Fibroblast of skin of right quadriceps (primary cell): Measurements from ENCODE around the gene SH2D6.

Source experiments
- DNase-seq: peaks from one replicate; pipeline ENCODE4 v3.0.0-alpha.2; 2013

Gene SH2D6

DNA sequence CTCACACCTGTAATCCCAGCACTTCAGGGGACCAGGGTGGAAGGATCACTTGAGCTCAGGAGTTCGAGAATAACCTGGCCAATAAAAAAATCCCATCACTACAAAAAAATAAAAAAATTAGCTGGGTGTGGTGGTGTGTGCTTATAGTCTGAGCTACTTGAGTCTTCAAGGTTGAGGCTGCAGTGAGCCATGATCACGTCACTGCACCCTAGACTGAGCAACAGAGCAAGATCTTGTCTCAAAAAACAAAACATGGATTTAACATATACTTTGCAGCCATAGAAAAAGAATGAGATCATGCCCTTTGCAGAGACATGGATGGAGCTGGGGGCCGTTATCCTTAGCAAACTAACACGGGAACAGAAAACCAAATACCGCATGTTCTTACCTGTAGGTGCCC lies 22.2 kb downstream of the SH2D6 start:
- DNase-seq = no peak

DNA sequence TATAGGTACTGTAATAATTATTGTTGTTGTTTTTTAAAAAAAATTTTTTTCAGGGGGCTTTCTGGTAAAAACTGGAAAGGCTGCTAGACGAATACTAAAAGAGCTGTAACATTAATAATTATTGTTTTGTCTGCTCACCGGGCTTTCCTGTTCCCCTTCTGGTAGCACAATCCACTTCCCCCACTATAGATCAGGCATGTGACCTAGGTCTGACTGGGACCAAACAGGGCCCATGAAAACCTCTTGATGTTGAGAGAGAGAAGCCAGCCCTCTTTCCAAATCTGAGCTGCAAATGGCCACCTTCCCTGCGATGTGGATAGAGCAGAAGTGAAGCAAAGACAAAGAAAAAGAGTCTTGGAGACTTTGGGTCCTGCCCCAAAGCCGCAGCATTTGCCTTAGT lies 23.4 kb downstream of the SH2D6 start:
- no peak for DNase-seq

DNA sequence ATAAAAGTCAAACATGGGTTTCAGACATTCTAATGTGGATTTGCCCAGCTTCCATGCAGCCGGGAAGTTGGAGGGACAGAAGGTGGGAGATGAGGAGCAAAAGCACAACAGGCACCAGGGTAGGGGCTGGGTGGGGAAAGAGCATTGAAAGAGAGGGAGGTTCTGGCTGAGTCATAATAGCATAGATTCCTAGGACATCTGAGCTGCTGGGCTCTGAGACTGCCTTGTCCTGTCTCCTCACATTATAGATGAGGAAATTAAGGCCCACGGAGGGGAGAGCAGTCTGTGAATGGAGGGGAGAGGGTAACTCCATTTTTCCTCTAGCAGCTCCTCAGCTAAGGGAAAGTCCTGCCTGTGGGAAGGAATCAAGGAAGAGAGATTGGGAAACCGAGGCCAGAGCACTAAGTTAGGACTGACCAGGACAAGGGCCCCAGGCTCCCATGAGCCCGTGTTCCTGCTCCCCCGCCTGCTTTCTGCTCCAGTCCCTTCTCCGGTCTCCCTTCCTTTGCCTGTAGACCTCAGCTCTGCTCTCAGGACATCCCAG lies 26.2 kb downstream of the SH2D6 start:
- peak; percentile 60 for DNase-seq

DNA sequence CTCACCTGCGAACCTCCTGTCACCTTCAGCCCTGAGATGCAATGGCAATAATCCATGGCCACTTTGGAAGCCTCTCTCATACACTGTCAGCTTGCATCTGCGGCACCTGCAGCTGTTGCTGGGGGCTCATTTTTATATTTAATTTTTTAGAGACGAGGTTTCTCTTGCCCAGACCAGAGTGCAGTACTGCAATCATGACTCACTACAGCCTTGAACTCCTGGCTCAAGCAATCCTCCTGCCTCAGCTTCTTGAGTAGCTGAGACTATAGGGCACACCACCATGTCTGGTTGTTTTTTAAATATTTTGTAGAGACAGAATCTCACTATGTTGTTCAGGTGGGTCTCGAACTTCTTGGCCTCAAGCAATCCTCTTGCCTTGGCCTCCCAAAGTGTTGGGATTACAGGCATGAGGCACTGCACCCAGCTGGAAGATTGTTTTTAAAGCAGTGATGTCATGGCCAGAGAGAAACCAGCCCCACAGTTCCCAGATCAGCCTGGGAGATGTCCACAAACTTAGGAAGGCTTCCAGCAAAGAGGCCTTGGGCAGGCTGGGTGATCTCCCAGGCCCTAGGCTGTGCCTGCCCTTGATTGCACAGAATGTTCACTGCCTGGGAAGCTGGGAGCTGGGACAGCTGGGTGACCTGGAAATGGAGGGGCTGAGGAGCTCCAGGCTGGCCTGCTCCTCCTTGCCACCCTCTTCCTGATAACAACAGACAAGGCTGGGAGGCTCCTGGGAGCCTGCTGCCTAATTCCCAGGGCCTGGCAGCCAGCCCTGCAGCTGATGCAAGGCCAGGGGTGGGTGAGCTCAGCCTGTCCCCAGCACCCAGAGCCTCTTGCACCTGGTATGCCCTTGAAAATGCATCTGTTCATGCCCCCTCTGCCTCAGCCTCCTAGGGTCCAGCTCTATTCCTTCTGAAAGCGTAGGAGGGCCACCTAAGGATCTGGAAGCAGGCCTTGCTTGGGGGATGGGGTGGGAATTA lies 27.1 kb downstream of the SH2D6 start:
- peak; percentile 86 for DNase-seq

DNA sequence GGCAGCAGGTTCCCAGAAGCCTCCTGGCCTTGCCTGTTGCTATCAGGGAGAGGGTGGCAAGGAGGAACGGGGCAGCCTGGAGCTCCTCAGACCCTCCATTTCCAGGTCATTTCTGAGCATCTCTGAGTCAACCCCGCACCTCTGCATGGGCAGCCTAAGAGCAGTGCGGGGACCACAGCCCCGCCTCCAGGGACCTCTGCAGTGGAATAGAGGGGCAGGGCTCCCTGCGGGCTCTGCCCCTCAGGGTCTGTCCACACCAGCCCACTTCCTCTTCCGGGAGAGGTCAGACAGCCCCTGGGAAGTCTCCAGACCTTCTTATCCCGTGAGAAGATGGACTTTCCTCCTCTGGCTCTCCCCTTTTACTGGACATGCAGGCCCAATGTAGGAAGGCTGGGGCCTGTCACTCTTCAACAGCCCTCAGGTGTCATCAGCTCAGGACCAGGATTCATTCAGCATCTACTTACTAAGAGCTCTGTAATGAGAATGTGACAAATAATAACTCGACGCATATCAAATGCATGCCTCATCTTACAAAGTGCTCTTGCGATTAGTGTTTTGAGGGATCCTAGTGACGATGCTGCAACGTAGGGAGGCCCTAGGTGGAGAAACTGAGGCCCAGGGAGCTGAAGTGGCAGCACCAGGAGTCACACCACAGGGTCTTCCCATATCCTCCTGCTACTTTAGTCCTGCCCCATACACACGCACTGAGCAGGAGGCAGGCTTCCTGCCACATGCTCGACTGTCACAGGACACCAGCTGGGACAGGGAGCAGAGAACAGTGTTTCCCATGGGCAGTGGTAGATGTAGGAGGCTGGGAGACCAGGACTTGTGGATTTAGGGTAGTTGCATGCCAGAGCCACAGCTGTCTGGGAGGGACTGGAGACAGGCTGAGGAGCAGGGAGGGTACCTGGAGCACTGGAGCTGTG lies 28.0 kb downstream of the SH2D6 start:
- DNase-seq = no peak

DNA sequence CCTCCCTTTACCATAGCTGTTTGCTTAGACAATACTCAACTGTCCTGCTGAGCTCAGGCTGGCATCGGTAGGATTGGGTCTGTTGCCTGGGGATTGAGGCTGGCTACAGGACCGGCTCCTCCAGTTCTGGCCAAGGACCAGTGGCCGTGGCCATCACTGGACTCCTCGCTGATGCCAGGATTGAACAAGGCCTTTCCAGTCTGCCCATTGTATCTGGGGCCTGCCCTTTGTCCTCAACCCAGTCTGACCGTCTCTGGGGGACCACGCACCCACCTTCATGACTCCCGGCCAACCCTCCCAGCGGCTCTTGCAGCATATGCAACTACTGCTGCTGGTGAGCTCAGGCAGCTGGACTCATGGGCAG lies 28.7 kb downstream of the SH2D6 start:
- DNase-seq = no peak

DNA sequence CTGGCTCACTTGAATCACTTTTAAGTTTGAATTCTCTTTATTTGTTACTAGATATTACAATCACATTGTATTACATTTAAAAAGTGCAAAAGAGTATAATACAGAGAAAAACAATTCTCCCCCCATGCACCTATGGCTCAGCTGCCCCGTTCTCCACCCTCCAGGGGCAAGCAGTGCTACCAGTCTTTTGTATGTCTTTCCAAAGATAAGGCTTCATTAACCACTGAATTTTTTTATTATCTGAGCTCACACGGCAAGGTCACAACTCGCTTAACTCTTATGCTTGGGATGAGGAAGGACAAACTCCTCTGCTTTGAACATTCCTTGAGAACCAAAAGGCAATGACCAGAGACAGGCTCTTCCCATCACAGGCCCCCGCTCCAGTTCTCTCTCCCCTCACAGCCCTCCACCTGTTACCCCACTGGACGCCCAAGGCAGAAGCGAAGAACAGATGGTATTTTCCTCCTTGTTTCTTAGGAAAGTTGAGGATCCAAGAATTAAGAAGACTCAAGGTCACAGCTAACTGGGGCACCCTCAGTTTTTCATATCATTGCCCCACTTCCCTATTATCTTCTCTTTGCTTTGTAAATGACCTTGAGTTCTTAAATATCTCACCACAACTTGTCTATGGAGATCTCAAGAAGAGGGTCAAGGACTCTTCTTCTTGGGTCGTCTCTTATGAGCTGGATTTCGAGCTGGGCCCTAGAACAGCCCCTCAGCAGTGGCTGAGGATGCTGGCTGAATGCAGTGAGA lies 30.1 kb downstream of the SH2D6 start:
- no peak for DNase-seq

DNA sequence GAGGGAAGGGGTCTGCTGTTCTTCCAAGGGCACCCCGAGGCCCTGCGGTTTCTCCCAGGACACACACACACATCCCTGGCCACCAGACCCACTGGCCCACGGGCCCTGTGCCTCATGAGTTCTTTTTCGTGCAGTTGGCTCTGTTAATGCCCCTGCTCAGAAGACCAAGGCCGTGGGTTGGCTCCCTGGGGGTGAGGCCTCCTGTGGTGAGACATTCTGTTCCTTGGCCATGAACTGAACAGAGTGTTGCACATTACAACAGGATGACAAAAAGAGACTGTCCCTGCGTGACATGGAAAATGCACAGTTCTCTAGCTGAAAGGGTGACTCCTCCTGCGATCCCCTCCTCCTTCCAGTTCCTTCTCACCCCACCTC lies 30.7 kb downstream of the SH2D6 start:
- DNase-seq = no peak

DNA sequence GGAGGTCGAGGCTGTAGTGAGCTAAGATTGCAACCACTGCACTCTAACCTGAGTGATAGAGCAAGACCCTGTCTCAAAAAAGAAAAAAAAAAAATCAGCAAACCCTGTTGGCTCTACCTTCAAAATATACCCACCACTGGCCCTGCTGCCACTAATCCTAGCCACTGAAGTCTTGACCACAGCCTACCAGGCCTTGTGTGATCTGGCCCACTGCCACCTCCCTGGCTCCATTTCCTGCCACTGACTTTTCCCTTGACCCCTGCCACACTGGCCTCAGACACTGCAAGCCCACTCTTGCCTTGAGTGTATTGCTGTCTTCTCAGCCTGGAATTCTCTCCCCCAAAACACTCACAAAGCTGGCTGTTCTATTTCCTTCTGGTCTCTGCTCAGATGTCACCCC lies 33.7 kb downstream of the SH2D6 start:
- DNase-seq = no peak

DNA sequence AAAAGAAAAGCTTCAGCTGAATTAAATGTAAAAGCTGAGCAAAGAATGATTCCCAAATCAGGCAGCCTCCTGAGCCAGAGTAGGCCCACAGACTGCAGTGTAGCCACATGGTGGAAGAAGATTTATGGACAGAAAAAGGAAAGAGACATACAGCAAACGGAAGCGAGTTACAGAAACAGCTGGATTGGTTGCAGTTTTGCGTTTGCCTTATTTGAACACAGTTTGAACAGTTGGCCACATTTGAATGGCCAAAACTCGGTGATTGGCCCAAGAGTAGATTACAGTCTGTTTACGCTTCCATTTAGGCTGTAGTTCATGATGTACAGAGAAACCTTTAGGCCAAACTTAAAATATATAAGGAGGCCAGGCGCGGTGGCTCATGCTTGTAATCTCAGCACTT lies 35.1 kb downstream of the SH2D6 start:
- DNase-seq = no peak

DNA sequence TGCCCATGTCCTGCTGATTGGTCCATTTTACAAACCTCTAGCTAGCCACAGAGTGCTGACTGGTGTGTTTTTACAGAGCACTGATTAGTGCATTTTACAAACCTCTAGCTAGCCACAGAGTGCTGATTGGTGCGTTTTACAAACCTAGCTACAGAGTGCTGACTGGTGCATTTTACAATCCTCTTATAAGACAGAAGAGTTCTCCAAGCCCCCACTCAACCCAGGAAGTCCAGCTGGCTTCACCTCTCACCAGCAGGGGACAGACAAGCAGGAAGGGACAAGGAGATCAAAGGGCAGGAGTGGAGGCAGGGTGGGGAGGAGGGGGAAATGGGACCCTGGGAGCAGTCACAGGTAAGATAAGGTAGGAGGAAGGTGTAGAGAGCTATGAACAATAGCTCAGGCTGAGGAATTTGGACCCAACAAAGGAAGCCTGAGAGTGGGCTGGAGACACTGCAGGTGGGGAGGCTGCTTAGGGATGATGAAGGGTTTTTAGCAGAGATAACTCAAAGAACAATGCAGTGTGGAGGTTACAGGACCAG lies 37.1 kb downstream of the SH2D6 start:
- no peak for DNase-seq

DNA sequence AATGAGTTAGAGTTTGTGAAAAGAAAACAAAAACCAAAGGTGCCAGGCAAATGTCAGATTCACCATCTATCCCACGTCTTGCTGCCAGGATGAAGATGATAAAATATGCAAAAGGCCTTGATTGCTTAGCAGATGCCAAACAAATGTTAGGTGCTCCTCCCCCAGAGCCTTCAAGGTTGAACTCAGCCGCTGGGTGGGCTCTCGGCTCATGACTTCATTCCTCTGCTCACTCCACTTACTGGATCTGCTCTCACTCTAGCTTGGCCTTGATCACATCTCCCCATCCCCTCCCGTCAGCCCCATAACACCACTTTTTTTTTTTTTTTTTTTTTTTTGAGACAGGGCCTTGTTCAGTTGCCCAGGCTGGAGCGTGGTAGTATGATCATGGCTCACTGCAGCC lies 38.5 kb downstream of the SH2D6 start:
- no peak for DNase-seq

DNA sequence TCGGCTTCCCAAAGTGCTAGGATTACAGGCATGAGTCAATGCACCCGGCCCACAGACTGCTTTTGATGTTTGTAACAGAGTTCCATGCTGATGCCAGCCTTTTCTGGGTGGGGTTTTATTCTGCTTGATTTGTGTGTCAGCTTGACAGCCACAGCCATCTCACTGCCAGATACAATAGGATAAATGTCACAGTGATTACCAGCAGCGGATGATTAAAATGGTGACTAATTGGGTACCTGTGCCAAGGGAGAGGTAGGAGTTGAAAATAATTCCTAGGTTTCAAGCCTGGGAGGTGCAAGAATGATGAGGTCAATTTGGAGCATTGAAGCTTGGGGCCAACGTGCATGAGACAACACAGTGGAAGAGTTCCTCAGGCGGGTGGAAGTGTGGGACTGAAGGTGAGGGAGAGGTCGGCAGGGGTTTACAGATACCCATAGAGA lies 39.4 kb downstream of the SH2D6 start:
- DNase-seq = no peak

DNA sequence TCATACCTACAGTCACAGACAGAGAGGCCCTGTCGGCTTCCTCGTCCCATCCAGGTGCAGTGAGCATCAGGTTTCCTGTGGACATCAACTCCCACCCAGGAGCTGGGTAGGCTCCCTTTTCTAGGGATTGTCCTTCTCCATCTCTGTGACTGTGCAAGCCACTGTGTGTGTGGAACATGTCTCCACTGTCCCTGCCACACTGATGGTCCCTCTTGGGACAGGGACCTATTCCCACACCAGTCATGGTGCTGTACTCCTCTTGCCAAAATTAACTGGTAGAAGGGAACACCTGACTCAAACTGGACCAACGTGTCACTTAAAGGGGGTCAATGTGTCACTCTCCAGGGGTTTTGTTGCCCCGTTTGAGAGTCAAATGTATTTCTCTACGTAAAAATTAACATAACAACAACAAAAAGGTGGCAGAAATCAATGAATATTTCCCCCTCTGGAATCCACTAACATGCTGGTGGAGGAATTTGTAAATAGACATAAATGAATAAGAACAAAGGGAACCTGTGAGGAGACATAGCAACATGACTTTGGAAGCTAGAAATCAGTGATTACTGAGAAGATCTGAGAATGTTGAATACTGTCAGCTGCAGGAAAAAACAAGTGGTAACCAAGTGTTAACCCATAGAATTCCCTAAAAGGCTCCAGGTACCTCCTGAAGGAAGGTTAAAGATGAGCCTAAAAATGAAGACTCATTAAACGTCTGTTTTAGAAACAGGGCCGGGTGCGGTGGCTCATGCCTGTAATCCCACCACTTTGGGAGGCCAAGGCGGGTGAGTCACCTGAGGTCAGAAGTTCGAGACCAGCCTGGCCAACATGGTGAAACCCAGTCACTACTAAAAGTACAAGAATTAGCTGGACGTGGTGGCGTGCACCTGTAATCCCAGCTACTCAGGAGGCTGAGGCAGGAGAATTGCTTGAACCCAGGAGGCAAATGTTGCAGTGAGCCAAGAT lies 40.4 kb downstream of the SH2D6 start:
- no peak for DNase-seq

DNA sequence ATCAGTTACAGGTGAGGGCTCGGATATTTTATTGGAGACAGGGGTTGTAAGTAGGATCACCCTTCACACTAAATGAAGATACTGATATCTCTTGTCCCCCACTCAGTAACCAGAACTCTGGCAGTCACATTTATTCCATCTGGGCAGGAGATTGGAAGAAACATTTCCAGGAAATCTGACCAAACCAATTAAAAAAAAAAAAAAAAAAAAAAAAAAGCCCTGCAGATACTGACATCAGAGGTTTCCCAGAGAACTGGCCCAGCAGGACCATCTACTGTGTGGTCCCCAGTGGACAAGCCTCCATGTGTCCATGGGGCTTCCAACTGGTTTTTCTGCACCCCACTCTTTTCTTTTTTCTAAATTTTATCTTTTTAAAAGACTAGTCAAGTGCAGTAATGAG lies 41.3 kb downstream of the SH2D6 start:
- DNase-seq = no peak

DNA sequence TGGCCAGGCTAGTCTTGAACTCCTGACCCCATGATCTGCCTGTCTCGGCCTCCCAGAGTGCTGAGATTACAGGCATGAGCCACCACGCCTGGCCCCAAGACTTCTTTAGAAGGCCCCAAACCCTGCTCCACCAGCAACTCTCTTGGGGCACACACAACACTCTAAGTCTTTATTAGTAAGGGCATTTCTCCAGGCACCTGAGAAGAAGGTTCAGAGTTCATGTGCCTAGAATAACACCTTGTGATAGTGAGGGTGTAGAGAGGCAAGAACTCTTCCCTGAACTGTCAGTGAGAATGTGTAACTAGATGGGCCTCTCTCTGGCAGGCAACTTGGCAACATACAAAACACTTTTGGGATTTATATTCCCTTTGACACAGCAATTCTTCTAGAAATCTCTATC lies 43.8 kb downstream of the SH2D6 start:
- DNase-seq = no peak

DNA sequence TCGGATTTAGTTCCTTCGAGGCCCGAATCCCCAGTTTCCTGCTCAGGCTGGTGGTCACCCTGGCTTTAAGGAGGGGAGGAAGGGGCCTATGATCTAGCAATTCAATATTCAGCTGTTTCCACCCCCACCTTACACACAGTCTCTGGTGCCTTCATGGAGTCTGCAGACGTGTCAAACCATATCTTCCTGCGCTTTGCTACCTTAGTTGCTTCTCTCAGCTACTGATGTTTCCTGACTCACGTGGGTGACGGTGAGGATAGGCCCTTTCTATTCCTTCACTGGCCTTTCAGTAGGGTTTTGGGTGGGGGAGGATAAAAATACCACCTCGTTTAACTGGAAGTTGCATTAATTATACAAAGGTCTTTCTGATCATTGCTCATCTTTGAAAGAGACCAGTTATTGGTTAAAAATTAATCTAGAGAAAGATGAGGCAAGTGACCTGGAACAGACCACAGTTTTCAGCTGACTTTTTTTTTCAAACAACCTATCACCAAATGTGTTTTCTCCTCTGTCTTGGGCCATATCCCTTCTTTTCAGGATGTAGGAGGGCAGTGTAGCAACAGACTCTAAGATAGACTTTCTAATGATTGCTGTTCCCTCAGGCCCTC lies 49.7 kb downstream of the SH2D6 start:
- no peak for DNase-seq

DNA sequence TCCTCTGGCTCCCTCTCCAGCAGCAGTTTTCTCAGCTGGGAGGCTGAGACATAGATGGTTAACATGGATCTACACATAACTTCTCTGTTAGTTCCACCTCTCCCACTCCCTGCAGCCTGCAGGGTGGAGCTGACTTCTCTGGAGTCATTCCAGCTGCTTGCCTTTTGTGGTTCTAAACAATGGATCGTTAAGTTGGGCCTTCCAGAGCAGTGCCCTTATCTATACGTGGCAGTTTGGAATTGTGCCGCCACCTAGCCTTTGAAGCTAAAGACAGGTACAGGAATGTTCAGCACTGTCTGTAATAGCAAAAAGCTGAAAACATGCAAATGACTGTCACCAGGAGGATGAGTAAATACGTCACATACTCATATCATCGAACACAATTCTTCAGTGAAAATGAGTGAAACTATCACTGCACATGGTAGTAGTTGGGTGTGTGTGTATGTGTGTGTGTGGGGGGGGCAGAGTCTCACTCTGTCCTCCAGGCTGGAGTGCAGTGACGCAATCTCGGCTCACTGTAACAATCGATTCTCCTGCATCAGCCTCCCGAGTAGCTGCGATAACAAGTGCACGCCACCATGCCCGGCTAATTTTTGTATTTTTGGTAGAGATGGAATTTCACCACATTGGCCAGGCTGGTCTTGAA lies 50.3 kb downstream of the SH2D6 start:
- DNase-seq = peak; percentile 35

DNA sequence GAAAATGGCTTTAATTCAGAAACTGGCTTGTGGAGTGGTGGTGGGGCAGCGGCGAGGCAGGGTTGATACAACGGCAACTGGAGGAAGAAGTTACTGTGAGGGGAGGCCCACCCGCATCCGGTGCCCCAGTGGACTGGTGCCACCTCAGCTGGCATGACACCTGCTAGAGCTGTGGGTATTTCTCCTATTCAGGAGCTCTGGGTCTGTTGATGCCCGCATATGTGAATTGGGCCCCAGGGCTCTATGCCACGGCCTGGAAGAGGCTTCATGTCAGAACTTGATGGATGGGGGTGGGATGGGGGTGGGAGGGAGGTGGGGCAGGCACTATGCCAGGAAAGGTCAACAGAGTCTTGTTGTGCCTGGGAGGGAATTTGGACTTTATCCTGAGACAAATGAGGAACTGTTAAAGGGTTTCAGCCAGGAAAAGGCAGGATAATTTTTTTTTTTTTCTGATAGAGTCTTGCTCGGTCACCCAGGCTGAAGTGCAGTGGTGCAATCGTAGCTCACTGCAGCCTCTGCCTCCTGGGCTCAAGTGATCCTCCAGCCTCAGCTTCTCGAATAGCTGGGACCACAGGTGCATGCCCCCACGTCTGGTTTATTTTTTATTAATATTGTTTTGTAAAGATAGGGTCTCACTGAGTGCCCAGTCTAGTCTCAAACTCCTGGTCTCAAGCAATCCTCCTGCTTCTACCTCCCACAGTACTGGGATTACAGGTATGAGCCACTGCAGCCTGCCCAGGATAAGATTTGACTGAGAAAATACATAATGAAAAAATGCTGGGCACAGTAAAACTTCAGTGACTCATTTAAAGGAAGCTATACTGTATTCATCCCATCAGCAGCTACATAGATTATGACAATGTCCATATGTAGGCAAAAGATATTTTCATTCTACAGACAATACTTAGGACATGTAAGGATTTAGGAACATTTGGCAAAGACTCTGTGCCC lies 52.6 kb downstream of the SH2D6 start:
- peak; percentile 29 for DNase-seq
